Adipocyte (in vitro differentiated cells): Measurements from ENCODE around the gene PAM16.
"Not testable (repeated sequence)": the region's sequence is repeated elsewhere in the genome, so short reads cannot be mapped to it uniquely, and the experiment has no call there.

Experiments used
- DNase-seq: peaks from one replicate; pipeline ENCODE4 v3.0.0-alpha.2; 2015; ENCODE audit warnings: low read depth
- H3K27me3 ChIP-seq: replicated peaks from 2 replicates; pipeline ENCODE4 v1.7.0; 2013; ENCODE audit warnings: mild to moderate bottlenecking, low read length, moderate library complexity; ENCODE audit not compliant: control insufficient read depth, insufficient read depth
- H3K36me3 ChIP-seq: 2 replicates; pipeline ENCODE4 v1.7.0; 2013; ENCODE audit warnings: low read length, mild to moderate bottlenecking, moderate library complexity; ENCODE audit not compliant: control insufficient read depth, insufficient read depth, severe bottlenecking
- H3K4me1 ChIP-seq: 2 replicates; pipeline ENCODE4 v1.7.0; 2013; ENCODE audit warnings: mild to moderate bottlenecking, low read length, moderate library complexity; ENCODE audit not compliant: control insufficient read depth, insufficient read depth
- H3K4me3 ChIP-seq: 2 replicates; pipeline ENCODE4 v1.7.0; 2013; ENCODE audit warnings: mild to moderate bottlenecking, low read length, moderate library complexity
- H3K9ac ChIP-seq: 2 replicates; pipeline ENCODE4 v1.7.0; 2013; ENCODE audit warnings: mild to moderate bottlenecking, low read length, moderate library complexity
- H3K9me3 ChIP-seq: 2 replicates; pipeline ENCODE4 v1.7.0; 2013; ENCODE audit warnings: mild to moderate bottlenecking, low read length, moderate library complexity; ENCODE audit not compliant: control insufficient read depth

Gene PAM16

GRCh38 chr16:4345836-4346781 is 5.0 kb downstream of the PAM16 start:
- no peak for DNase-seq
- H3K4me3 ChIP-seq, result no peak overlapping the region
- H3K27me3 ChIP-seq, result no peaks in the 10 kb centered on the region
- H3K9ac ChIP-seq, result no peak overlapping the region
- no peaks in the 10 kb centered on the region for H3K9me3 ChIP-seq
- peaks cover 39% of the 10 kb centered on the region for H3K4me1 ChIP-seq
- peaks cover 4% of the 10 kb centered on the region for H3K36me3 ChIP-seq

GRCh38 chr16:4344983-4345835 is 5.9 kb downstream of the PAM16 start:
- no peak overlapping the region for H3K9ac ChIP-seq
- no peak for DNase-seq
- H3K4me1 ChIP-seq, result peaks cover 35% of the 10 kb centered on the region
- H3K9me3 ChIP-seq, result no peaks in the 10 kb centered on the region
- no peaks in the 10 kb centered on the region for H3K27me3 ChIP-seq
- peaks cover 12% of the 10 kb centered on the region for H3K36me3 ChIP-seq
- no peak overlapping the region for H3K4me3 ChIP-seq

GRCh38 chr16:4344300-4344982 is 6.7 kb downstream of the PAM16 start:
- H3K9me3 ChIP-seq, H3K9ac ChIP-seq, H3K4me3 ChIP-seq, DNase-seq, H3K27me3 ChIP-seq: not testable (repeated sequence)
- H3K36me3 ChIP-seq, result peaks cover 13% of the 10 kb centered on the region
- H3K4me1 ChIP-seq, result peaks cover 30% of the 10 kb centered on the region

- H3K4me1 ChIP-seq, result peaks cover 26% of the 10 kb centered on the region
- no peaks in the 10 kb centered on the region for H3K9me3 ChIP-seq
- H3K27me3 ChIP-seq, result no peaks in the 10 kb centered on the region
- no peak overlapping the region for H3K9ac ChIP-seq
- H3K4me3 ChIP-seq, result no peak overlapping the region
- peaks cover 13% of the 10 kb centered on the region for H3K36me3 ChIP-seq
- DNase-seq, result no peak
Observed at GRCh38 chr16:4342866-4343744, 8.0 kb downstream of the PAM16 start.

GRCh38 chr16:4341250-4341649 is 9.9 kb downstream of the PAM16 start:
- Histone ChIP-seq H3K4me1 (peaks cover 8% of the 10 kb centered on the region), H3K27me3 (no peaks in the 10 kb centered on the region), H3K9ac (no peak overlapping the region), H3K4me3 (no peak overlapping the region), H3K36me3 (peaks cover 16% of the 10 kb centered on the region), H3K9me3 (no peaks in the 10 kb centered on the region)
- no peak for DNase-seq

- Histone ChIP-seq H3K4me3 (no peak overlapping the region), H3K9me3 (no peaks in the 10 kb centered on the region), H3K4me1 (no peaks in the 10 kb centered on the region), H3K9ac (no peak overlapping the region), H3K27me3 (no peaks in the 10 kb centered on the region), H3K36me3 (peaks cover 24% of the 10 kb centered on the region)
- DNase-seq, result no peak
Observed at GRCh38 chr16:4340443-4340842, 10.7 kb downstream of the PAM16 start.

- Histone ChIP-seq H3K36me3 (peaks cover 29% of the 10 kb centered on the region), H3K9me3 (no peaks in the 10 kb centered on the region), H3K4me1 (no peaks in the 10 kb centered on the region), H3K4me3 (no peak overlapping the region), H3K27me3 (no peaks in the 10 kb centered on the region), H3K9ac (no peak overlapping the region)
- no peak for DNase-seq
Observed at GRCh38 chr16:4339909-4340308, 11.2 kb downstream of the PAM16 start.

- no peak for DNase-seq
- H3K36me3 ChIP-seq, result peaks cover 32% of the 10 kb centered on the region
Observed at GRCh38 chr16:4339455-4339854, 11.7 kb downstream of the PAM16 start.

GRCh38 chr16:4338712-4339299 is 12.3 kb downstream of the PAM16 start:
- H3K9ac ChIP-seq, result no peak overlapping the region
- H3K27me3 ChIP-seq, result no peaks in the 10 kb centered on the region
- no peaks in the 10 kb centered on the region for H3K9me3 ChIP-seq
- no peak overlapping the region for H3K4me3 ChIP-seq
- peaks cover 32% of the 10 kb centered on the region for H3K36me3 ChIP-seq
- no peaks in the 10 kb centered on the region for H3K4me1 ChIP-seq
- no peak for DNase-seq

More at GRCh38 chr16:4339455-4339854, 11.7 kb downstream of the PAM16 start:
- Histone ChIP-seq H3K4me3 (no peak overlapping the region), H3K27me3 (no peaks in the 10 kb centered on the region), H3K9ac (no peak overlapping the region), H3K4me1 (no peaks in the 10 kb centered on the region), H3K9me3 (no peaks in the 10 kb centered on the region)

DNA sequence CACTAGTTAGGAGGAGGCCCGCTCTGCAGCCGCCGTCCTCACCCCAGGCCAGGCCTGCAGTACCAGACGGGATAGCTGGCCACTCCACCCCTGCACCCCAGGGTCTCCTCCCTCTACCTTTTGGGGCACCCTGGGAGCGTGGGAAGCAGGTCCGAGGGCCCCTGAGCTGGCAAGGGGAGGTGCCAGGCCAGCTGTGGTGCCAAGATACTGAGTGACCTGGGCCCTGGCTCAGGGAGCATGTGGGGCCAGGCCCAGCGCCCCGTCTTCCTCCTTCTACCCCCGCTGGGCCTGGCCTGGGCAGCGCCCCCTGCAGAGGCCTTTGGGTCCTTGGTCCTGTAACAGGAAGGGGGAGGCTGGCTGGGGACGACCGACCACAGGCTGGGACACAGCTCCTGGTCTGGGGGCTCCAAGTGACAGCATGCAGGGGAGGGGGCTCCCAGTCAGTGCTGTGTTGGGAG is 13.0 kb downstream of the PAM16 start:
- Histone ChIP-seq H3K9me3 (no peaks in the 10 kb centered on the region), H3K36me3 (peaks cover 38% of the 10 kb centered on the region), H3K4me3 (no peak overlapping the region), H3K4me1 (no peaks in the 10 kb centered on the region), H3K9ac (no peak overlapping the region), H3K27me3 (no peaks in the 10 kb centered on the region)
- no peak for DNase-seq
